ENCODE data around the gene MICB.
"Not testable (repeated sequence)": the region's sequence is repeated elsewhere in the genome, so short reads cannot be mapped to it uniquely, and the experiment has no call there.

Gene MICB

DNA sequence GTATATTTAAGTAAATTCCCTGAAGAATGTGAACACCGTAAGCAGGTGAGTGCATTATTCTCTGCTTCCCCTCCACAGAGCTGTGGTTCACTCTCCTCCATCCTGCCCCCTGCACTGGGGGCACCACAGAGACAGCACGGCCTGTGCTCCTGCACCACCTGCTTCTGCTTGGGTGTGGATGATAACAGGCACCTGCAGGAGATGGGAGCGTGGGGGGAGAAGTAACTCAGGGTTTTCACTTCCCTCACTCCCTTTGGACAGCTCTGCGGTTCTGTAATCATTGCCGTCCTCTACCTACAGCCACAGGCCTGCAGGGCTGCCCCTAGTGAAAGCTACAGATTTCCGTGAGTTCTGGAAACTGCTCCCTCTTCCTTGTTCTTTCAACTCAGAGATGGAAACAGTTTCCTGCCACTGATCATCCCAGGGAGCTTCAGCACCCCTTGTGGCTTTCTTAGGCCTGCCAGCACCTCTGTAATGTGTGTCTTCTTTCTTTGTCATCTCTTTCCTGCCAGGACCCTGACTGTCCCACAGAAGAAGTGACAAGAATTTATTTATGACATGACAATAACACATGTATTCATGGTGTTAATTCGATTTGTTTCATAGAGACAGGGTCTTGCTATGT, 21.3 kb upstream of the MICB start:
- DNase-seq, result no peak

DNA sequence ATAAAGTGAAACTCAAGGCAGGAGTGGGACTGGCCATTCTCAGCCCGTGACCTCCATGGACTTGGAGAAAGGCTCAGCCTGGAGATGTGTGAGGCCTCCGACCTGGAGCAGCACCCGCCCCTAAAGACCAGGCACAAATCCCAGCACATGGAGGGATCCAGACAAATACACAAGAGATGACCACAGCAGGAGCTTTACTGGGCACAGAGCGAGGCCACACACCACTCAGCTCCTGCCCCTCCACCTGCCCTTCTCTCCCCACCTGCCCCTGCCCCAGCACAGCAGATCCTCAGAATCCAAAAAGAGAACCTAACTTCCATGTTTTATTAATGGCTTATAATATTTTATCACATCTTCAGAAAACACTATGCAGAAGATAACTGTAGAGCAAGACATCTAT, 20.4 kb upstream of the MICB start:
- no peak for DNase-seq

DNA sequence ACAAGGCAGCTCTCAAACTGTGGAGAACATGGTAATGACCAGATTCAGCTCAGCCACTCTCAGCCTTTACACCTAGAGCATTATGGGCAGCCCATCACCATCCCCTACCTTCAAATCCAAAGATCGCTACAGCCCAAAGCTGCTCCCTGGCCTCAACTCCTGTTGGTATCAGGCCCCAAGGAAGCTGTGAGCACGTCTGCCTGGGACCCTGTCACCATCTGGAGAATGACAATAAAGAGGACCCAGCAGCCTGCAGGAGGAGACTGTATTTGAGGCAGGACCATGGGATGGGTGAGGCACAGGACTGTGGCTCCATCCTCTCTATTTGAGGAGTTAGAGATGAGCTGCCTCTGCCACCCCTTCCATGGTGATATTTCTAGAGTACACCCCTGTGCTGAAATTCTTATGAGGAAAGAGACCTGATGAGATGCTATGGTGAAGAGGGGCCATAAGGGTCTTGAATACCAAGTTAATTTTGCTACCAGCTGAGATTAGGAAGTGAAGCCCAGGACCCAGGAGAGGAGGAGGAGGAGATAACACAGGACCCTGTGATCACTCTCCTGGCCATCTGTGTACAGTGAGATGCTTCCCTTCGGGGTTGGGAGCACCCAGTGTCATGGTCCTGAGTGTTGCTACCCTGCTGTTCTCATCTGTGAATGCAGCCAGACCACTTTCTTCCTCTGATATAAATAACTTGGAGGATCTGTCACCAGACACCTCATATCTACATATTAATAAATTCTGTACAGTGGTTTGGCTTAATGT, 19.6 kb upstream of the MICB start:
- no peak for DNase-seq

DNA sequence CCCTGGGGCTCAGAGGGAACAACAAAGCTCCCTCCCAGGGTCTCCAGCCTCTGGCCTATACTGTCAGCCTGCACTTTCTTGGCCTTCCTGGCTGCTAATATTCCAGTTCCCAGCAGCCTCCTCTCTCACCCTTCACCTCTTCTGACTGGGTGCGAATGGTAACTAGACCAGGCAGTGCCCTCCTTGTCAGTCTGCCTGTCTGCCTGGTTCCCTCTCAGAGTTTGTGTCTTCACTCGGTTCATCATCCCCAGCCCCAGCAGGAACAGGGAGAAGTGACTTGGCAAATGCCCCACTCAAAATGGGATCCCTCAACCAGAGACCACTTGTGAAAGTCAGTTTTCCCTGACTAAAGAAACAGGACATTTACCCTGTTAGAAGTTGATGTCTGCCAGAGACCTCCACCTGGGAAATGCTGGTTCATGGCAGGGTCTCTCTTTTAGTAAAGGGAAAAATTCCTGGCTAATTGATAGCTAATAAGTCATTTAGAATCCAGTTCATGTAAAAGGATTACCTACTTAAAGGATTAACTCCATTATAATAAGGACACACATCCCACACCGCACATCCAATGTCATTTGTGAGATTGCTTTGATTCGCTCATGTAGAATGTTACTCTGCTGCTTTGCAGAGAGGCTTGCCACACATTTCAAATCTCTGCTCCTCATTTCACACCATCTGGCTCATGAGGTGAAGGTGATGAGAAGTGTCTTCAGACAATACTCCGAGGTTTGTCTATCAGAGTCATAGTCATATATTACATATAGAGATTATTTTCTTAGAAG, 18.6 kb upstream of the MICB start:
- no peak for DNase-seq

DNA sequence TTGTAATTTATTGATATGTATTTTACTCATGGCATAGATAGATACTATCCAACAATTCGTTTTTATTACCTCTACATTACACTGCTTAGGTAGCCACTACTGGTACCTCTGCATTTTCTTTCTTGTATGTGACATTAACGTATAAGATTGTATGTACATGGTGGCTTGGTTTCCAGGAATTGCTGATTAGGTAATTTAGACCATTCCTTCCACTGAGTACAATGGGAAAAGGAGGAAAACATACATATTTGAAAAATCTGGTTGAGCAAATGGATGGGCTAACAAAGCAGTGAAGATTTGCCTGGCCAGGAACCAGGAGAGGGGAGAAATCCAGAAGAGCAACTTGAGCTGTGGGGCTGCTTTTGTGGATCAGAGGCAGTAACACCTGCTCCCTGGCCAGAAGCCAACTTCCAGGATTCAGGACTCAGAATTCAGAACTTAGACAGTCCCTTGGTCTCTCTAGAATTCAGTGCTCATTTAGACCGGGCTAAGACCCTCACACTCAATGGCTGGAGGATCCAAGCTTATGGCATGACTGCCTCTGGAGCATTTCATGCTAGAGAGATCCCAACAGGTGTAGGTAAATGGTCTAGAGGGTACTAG, 17.9 kb upstream of the MICB start:
- DNase-seq, result no peak

DNA sequence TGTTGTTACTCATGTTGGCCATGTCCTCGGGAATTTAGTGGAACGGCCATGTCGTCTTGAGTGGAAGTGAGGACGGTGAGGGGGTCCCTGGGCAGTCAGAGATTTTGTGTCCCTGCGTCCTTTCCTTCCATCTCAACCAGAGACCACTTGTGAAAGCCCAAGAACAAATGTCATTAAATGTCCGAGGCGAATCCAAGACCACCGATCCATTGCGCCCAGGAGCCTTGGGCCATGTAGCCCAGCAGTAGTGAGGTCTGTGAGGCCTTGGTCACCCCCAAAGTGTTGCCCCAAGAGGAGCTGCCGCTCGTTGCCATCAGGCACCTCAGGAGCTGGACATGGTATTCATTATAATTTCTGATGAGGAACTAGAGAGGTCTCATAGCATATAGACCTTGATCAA, 17.4 kb upstream of the MICB start:
- no peak for DNase-seq

DNA sequence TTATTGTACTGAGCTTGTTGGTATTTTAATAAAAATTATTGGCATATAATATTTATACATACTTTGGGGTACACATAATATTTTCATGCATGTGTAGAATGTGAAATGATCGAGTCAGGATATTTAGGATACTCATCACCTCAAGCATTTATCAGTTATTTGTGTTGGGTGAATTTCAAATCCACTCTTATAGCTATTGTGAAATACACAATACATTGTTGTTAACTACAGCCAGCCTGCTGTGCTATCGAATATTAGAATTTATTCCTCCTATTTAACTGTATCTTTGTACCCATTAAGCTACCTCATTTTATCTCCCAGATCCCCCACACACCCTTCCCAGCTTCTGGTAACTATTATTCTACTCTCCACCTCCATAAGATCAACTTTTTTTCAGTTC, 14.6 kb upstream of the MICB start:
- DNase-seq, result no peak

DNA sequence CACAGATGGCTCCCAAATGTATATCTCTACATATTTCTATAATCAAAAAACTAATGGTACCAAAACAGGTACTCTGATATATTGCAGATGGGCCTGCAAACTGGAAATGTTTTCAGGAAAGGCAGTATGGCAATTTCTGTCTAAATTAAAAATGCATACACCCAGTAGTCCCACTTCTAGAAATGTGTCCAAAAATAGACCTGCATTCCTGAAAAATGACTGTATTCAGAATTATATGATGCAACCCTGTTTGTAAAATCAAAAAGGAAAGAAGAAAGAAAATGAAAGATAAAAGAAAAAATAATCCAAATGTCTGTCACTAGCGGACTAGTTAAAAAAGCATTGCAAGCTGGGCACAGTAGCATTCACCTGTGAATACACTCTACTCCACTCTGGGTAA, 12.9 kb upstream of the MICB start:
- DNase-seq, result no peak

DNA sequence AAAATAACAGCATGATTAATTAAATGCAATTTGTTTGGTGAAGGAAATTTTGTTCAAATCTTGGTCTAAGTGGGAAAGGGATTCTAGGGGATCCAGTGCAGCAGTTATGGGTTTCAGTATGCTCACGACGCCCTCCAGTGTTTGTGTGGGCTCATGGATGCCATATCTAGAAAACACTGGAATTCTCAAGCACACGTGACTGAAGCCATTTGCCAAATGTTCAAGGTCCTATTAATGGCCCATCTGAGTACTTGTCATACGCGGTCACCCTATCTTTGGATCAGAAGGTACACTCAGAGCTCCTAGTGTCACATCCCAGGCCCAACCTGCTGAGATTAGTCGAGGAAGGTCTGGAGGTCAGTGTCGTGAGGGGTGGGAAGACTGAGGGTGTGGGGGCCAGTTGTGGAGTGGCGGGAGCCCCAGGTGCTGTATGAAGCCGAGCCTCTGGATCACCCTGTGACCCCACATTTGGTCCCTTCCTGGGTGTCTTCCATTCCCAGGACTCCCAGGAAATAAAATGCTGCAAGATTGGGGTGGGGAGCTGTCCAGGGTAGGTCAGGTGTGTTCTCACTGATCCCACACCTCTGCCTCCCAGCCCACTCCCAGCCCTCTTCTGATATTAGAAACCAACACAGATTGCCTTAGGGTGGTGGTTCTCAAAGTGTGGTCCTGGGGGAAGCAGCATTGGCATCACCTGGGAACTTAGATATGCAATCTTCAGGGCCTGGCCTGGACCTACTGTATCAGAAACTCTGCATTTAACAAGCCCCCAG, 11.7 kb upstream of the MICB start:
- not testable (repeated sequence) for DNase-seq

DNA sequence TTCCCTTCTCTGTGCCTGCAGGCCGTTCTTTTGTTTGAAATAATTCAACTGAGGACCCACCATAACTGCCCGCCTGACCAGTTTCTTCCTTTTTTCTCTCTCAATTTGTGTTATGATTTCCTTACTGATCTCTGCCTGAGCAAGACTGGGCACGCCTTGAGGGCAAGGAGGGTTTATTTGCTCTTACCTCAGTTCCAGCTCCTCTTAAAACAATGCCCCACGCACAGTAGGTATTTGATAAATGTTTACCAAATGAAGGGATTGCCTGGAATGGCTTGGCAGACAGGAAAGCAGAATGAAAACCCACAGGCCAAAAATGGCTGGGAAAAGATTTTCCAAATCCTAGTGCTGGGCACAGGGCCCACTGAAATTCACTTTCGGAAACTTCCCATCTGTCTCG, 10.3 kb upstream of the MICB start:
- not testable (repeated sequence) for DNase-seq

DNA sequence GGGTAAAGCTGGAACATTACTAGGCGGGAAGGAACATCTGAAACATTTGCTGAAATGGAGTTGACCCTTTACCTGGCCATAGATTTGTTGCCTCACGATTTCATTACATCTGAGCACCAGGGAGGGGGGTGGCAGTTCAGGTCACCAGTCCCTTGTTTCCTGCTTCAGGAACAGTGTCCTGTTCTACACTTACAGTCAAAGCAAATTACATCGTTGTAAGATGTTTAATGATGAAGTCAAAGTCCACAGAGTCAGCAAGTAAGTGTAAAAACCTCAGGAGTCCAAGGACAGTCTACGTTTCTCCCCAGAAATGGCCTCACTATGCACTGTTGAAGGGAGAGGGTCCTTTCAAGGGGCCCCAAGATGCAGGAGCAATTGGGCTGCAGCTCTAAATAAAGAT, 8.9 kb upstream of the MICB start:
- DNase-seq, result no peak

DNA sequence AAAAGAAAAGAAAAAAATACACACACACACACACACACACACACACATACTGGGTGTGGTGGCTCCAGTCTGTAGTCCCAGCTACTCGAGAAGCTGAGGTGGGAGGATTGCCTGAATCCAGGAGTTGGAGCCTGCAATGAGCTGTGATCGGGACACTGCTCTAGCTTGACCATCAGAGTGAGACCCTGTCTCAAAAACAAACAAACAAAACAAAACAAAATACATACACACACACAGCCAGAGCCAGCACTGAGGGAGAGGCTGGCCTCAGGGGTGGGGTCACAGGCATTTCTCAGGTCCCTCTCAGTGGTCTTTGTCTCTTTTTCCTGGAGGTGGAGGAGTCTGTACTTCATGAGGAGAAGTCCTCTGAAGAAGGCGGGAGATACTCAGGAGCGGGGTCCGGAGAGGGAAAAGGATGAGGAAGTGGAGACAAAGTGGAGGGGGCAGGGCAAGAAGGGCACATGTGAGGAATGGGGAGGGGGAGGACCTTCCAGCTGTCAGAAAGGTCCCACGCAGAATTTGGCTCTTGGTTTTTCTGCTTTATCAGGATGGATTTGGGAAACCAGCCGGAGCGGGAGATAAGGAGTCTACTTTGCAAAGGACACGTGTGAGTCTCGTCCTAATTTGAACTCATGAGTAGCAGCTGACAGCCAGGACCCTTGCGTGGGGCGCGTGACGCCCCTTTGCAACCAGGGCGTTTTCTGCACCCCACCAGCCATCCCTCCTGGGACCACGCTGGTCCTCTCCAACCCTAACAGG, 7.7 kb upstream of the MICB start:
- no peak for DNase-seq

DNA sequence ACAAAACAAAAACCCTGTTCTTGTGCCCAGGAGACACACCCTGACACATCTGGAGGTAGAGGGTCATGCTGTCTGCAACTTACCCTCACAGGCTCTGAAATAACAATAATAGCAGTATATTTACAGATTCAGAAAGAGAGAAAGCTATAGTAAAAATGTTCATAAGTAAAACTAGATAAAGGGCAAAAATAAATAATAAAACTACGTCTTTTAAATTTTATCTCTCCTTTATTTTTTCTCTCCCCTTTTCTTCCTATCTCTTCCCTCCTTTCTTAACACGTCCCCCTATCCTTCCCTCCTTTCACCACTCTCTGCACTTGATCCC, 4.4 kb upstream of the MICB start:
- not testable (repeated sequence) for DNase-seq

DNA sequence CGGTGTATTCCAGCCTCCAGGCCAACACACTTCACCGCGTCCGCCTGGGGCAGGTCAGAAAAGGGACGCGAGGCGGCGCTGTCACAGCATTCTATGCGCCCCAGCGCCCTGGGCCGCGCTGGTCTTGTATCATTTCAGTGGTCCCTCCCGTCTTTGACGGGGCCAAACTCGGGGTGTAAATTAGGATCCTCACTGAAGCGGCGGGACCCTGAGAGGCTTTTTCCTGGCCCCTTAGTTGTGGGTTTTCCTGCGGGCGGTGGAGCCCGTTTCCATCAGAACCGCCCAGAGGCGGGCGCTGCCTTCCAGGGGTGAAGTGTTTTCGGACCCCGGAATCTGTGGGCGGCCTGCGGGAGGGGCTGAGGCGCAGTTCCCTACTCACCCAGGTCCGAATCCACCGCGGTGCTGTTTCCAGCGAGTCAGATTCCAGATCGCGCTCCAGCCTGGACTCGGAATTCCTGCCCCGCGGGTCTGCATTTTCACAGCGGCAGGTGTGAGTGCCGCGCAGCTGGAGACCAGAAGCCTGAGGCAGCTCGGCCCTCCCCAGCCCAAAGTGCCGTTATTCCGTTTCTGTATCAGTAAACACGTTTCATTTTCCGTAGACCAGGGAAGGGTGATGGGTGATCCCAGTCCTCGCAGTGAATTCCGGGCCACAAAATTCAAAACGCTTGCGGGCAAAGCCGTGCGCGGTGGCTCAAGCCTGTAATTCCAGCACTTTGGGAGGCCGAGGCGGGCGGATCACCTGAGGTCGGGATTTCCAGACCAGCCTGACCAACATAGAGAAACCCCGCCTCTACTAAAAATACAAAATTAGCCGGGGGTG, 3.9 kb upstream of the MICB start:
- peak; percentile 65 for DNase-seq

DNA sequence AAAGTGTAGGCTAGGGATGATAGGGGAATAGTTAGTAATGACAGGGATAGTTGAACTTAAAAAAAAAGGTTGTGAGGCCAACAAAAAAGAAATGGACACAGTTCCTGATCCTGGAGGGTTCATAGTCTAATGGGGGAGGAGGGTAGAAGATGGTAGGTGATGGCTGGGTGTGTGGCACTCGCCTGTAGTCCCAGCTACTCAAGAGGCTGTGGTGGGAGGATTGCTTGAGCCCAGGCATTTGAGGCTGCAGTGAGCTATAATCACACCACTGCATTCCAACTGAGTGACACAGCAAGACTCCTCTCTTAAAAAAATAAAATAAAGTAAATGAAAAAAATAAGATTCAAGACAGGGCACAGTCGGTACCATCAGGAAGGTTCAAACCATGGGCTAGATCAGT, 2.4 kb upstream of the MICB start:
- DNase-seq, result no peak

DNA sequence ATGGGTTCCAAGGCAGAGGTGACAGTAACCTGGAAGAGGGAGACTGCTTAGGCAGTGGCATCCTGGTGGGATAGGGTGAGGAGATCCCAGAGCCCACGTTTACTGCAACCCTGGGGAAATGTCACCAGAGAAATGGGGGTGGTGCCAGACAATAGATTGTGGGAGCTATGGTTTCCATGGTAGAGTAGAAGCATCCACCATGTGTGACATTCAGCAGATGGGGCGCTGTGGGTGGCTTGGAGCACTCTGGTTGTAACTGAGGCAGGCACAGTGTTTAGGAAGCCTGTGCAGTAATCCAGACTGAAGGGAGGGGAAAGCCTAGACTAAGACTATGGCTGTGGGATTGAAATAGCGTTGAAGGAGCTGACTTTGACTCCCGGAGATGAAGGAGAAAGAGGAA, 1.1 kb upstream of the MICB start:
- not testable (repeated sequence) for DNase-seq

DNA sequence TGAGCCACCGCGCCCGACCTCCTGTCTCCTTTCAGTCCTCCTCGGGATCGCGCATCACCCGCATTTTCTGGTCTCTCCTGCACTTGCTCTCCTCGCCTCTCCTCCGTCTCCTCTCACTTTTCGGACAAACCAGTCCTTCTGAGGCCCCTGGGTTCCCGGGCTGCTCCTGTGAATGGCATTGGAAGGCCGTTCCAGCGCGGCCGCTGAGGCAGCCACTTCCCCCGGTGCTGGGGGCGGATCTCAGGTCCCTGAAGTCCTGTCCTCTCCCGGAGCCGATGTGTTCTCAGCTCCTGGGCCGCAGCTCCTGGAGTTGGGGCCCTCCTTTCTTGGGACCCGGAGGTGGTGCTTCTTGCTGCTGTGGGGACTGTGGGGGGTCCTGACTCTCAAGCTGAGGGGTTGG, 803 bp downstream of the MICB start:
- DNase-seq, result no peak

DNA sequence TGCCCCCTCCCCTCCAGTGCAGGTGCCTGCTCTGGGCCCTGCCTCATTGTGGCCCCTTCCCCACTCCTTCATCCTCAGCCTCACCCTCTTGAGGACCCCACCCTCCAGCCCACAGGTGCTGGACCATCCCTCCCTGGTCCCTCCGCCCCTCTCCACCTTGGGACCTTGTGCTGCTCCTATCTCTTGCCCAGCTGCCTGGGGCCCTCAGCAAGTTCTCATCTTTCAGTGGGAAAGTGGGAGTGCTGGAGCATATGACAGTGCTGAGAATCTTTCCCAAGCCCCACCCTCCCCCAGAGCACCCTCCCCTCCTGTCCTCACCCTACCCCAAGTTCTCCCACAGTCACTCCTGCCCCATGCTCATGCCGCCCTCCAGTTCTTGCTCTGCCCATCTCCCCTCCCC, 1.7 kb downstream of the MICB start:
- not testable (repeated sequence) for DNase-seq

DNA sequence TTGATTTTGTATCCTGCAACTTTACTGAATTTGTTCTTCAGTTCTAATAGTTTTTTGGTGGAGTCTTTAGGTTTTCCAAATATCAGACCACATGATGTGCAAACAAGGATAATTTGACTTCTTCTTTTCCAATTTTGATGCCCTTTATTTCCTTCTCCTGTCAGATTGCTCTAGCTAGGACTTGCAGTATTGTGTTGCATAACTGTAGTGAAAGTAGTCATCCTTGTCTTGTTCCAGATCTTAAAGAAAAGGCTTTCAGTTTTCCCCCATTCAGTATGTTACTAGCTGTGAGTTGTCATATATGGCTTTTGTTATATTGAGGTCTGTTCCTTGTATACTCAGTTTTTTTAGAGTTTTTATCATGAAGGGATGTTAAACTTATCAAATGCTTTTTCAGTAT, 4.6 kb downstream of the MICB start:
- no peak for DNase-seq

DNA sequence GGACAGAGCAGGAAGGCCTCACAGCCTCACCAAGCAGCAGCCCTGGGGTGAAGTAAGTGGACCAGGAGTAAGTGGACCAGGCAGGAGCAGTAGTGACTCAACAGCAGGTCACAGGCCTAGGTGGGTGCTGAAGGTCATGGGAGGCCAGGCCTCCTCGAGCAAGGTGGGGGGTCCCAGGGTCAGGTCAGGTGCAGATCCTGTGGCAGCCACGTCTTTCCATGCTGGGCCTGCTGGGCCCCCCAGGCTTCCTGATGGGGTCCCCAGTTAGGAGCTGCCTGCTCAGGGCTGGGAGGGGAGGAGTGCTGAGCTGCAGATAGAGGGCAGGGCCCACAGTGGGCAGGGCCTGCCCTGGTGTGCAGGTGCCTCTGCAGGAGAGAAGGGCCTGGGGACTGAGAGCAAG, 11.1 kb downstream of the MICB start:
- DNase-seq, result not testable (repeated sequence)

DNA sequence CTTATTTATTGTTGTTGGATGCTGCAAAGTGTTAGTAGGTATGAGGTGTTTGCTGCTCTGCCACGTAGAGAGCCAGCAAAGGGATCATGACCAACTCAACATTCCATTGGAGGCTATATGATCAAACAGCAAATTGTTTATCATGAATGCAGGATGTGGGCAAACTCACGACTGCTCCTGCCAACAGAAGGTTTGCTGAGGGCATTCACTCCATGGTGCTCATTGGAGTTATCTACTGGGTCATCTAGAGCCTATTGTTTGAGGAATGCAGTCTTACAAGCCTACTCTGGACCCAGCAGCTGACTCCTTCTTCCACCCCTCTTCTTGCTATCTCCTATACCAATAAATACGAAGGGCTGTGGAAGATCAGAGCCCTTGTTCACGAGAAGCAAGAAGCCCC, 12.1 kb downstream of the MICB start:
- DNase-seq, result no peak

Data from CD4-positive, alpha-beta T cell treated with Interferon gamma for 1 hour (primary cell).